Right ventricle myocardium inferior (tissue), 1 donor: ENCODE results near the gene OTUD1. TPM values are rescaled to one million over a fixed set of nuclear protein-coding genes. Genes with fewer than 3 reads are reported as not detected.

Source experiments
- ATAC-seq: fragments of 200-7000 bp; cut with Tn5 transposase; one replicate; pipeline ENCODE4 v1.9.1; 2020; ENCODE audit warnings: mild to moderate bottlenecking, moderate library complexity
- DNase-seq: peaks from one replicate; pipeline ENCODE4 v3.0.0; 2021; ENCODE audit errors: missing footprints
- intact Hi-C: fragments of 100-400 bp; cut with DNase I; formaldehyde crosslinking; loops from one replicate; pipeline ENCODE4 v1.11.0; 2022
- total RNA-seq: library from RNA; stranded (reverse); fragmentation: NEBNext Ultra II Directional; extraction: Animal tissue kit (Norgen Biotek cat#: 25700); gene quantifications from one replicate; pipeline ENCODE4 v1.2.1, GENCODE V29; 2021
- donor health status: DM: no; HTN: yes; CAD: no; lungs with severe emphysema.

Gene OTUD1
- total RNA-seq, 1 donor from 2014 or later = 13.3 TPM

GRCh38 chr10:23419201-23419600, 19.7 kb upstream of the OTUD1 start:
- no peak for ATAC-seq
- intact Hi-C loops = no loop called here
- no peak for DNase-seq

GRCh38 chr10:23419655-23420329, 19.1 kb upstream of the OTUD1 start:
- DNase-seq (no peak), ATAC-seq (no peak)
- intact Hi-C loops = no loop called here

- intact Hi-C loops = no loop called here
- DNase-seq (no peak), ATAC-seq (no peak)
Observed at GRCh38 chr10:23421397-23421796, 17.5 kb upstream of the OTUD1 start.

- intact Hi-C loops = no loop called here
- no peak for DNase-seq
- ATAC-seq = no peak
Observed at GRCh38 chr10:23422003-23422411, 16.9 kb upstream of the OTUD1 start.

- intact Hi-C loops = no loop called here
- ATAC-seq = no peak
- no peak for DNase-seq
Observed at GRCh38 chr10:23432166-23432565, 6.7 kb upstream of the OTUD1 start.

GRCh38 chr10:23432639-23433038, 6.2 kb upstream of the OTUD1 start:
- intact Hi-C loops = no loop called here
- no peak for DNase-seq
- no peak for ATAC-seq

- ATAC-seq (no peak), DNase-seq (no peak)
- intact Hi-C loops = no loop called here
Observed at GRCh38 chr10:23433701-23434100, 5.2 kb upstream of the OTUD1 start.

- ATAC-seq (no peak), DNase-seq (no peak)
- intact Hi-C loops = no loop called here
Observed at GRCh38 chr10:23435378-23435777, 3.5 kb upstream of the OTUD1 start.

GRCh38 chr10:23436983-23437382, 1.9 kb upstream of the OTUD1 start:
- ATAC-seq (no peak), DNase-seq (peak; percentile 67)
- intact Hi-C loops = no loop called here

- DNase-seq (peak; percentile 46), ATAC-seq (no peak)
- intact Hi-C loops = no loop called here
Observed at GRCh38 chr10:23437963-23438546, 820 bp upstream of the OTUD1 start.

GRCh38 chr10:23439452-23439960, 631 bp downstream of the OTUD1 start:
- intact Hi-C loops = loop anchor here (1.0 kb wide), 2 partner anchors 34 to 92 kb away; no protein-coding TSS in a partner anchor
- ATAC-seq (no peak), DNase-seq (no peak)

GRCh38 chr10:23439961-23440889, 1.4 kb downstream of the OTUD1 start:
- peak; percentile 70 for DNase-seq
- ATAC-seq = no peak
- intact Hi-C loops = loop anchor here (1.0 kb wide), 2 partner anchors 35 to 93 kb away; no protein-coding TSS in a partner anchor

GRCh38 chr10:23441251-23441650, 2.4 kb downstream of the OTUD1 start:
- DNase-seq = no peak
- no peak for ATAC-seq
- intact Hi-C loops = no loop called here

GRCh38 chr10:23442936-23443335, 4.1 kb downstream of the OTUD1 start:
- ATAC-seq (no peak), DNase-seq (no peak)
- intact Hi-C loops = no loop called here

- intact Hi-C loops = no loop called here
- DNase-seq (no peak), ATAC-seq (no peak)
Observed at GRCh38 chr10:23445591-23445990, 6.7 kb downstream of the OTUD1 start.

- ATAC-seq (no peak), DNase-seq (no peak)
- intact Hi-C loops = no loop called here
Observed at GRCh38 chr10:23448323-23448722, 9.4 kb downstream of the OTUD1 start.

- ATAC-seq = no peak
- intact Hi-C loops = no loop called here
Observed at GRCh38 chr10:23448802-23449570, 10.1 kb downstream of the OTUD1 start.

GRCh38 chr10:23452033-23452655, 13.3 kb downstream of the OTUD1 start:
- DNase-seq (no peak), ATAC-seq (no peak)

More at GRCh38 chr10:23448802-23449570, 10.1 kb downstream of the OTUD1 start:
- no peak for DNase-seq

More at GRCh38 chr10:23452033-23452655, 13.3 kb downstream of the OTUD1 start:
- intact Hi-C loops = no loop called here
